ENCODE results near the gene CNFN. TPM values are rescaled to one million over a fixed set of nuclear protein-coding genes. Genes with fewer than 3 reads are reported as not detected.

The CNFN gene
- total and polyA plus RNA-seq, 2 experiments from 2014 or later = 6.7 to 54.5 TPM

- TF ChIP-seq JUNB (IDR thresholded peaks at IDR 0.05; ENCODE audit: unreplicated experiment) = no peak
These were observed 43.6 kb upstream of the CNFN start (continued) for GRCh38 chr19:42433503-42434260.

DNA sequence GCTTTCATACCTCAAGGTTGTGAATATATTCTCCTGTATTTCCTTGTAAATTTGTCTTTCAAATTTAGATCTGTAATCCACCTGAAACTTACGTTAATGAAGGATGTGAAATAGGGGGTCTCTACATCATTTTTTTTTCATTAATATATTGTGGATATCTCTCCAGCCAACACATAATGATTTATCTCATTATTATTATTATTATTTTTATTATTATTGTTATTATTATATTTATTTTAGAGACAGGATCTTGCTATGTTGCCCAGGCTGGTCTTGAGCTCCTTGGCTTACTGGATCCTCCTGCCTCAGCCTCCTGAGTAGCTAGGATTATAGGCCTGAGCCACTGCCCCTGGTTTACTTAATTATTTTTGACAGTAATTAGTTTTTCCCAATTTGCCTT is 41.4 kb upstream of the CNFN start:
- Mint-ChIP-seq H3K4me1 (peaks cover 4% of the 10 kb centered on the region), H3K27me3 (ENCODE audit: insufficient read depth, low read depth, poor library complexity) (peaks cover 16% of the 10 kb centered on the region), H3K9me3 (no peaks in the 10 kb centered on the region), H3K4me3 (no peak overlapping the region), H3K36me3 (ENCODE audit: low read depth) (no peaks in the 10 kb centered on the region), H3K27ac (no peak overlapping the region)
- no peak overlapping the region for H3K27ac ChIP-seq (ENCODE audit: low read depth)
- no peaks in the 10 kb centered on the region for H3K79me2 ChIP-seq (replicated peaks; ENCODE audit: insufficient read depth)
- no peak for TF ChIP-seq EZH2phosphoT487 (IDR thresholded peaks at IDR 0.05; ENCODE audit: unreplicated experiment)
- no peak for TF ChIP-seq JUNB (IDR thresholded peaks at IDR 0.05; ENCODE audit: unreplicated experiment)
- no peak for TF ChIP-seq ETS1 (IDR thresholded peaks at IDR 0.05)
- no peaks in the 10 kb centered on the region for H3K9me2 ChIP-seq (ENCODE audit: insufficient read depth)
- H3K27me3 ChIP-seq (ENCODE audit: insufficient read depth) = peaks cover 17% of the 10 kb centered on the region
- no peak for ATAC-seq
- H3K4me1 ChIP-seq (ENCODE audit: insufficient read depth) = no peaks in the 10 kb centered on the region
- H3K4me2 ChIP-seq = no peak overlapping the region
- no peak for DNase-seq (ENCODE audit: low spot score)
- 0 out of 2 replicates have a peak, but pooled peaks cover 3% of the 10 kb centered on the region for H3F3A ChIP-seq (replicated peaks; ENCODE audit: low read depth)
- H3K36me3 ChIP-seq (ENCODE audit: insufficient read depth) = no peaks in the 10 kb centered on the region
- no peaks in the 10 kb centered on the region for H4K20me1 ChIP-seq (replicated peaks; ENCODE audit: insufficient read depth)
- no peak overlapping the region for H3K4me3 ChIP-seq
- no peak overlapping the region for H2AFZ ChIP-seq

DNA sequence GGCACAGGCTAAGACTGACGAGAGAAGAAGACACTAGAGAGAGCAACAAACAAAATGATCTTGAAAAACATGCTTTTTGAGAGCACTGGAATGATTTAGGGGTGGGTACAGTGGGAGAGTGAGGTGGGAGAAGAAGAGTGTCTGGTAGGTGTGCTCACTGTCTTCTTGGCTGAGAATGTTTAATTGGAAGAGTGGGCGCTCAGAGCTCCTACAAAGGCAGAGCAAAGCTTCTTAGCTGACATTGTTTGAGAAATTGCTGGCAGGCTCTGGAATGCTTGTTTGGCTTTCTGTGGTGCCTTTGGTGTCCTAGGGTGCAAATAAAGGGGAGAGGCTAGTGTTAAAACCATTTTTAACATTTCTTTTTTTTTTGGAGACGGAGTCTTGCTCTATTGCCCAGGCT is 38.6 kb upstream of the CNFN start:
- Histone ChIP-seq H3K4me1 (ENCODE audit: insufficient read depth) (no peaks in the 10 kb centered on the region), H3K27ac (ENCODE audit: low read depth) (no peak overlapping the region), H3K79me2 (replicated peaks; ENCODE audit: insufficient read depth) (no peaks in the 10 kb centered on the region), H3K27me3 (ENCODE audit: insufficient read depth) (peaks cover 40% of the 10 kb centered on the region), H2AFZ (no peak overlapping the region), H3F3A (replicated peaks; ENCODE audit: low read depth) (peaks cover 14% of the 10 kb centered on the region), H3K9me2 (ENCODE audit: insufficient read depth) (peaks cover 4% of the 10 kb centered on the region; the same call in 1 of the 2 replicates), H4K20me1 (replicated peaks; ENCODE audit: insufficient read depth) (no peaks in the 10 kb centered on the region), H3K36me3 (ENCODE audit: insufficient read depth) (no peaks in the 10 kb centered on the region), H3K4me3 (no peak overlapping the region), H3K4me2 (no peak overlapping the region)
- Mint-ChIP-seq H3K27ac (no peak overlapping the region), H3K36me3 (ENCODE audit: low read depth) (no peaks in the 10 kb centered on the region), H3K9me3 (peaks cover 7% of the 10 kb centered on the region; the same call in 2 of the 3 replicates), H3K4me1 (peaks cover 4% of the 10 kb centered on the region), H3K4me3 (no peak overlapping the region), H3K27me3 (ENCODE audit: insufficient read depth, low read depth, poor library complexity) (peaks cover 42% of the 10 kb centered on the region)
- no peak for ATAC-seq
- DNase-seq (ENCODE audit: low spot score) = no peak
- TF ChIP-seq ZNF331 (CRISPR knock-in tag; IDR thresholded peaks at IDR 0.05; ENCODE audit: low read depth) (no peak), POLR2AphosphoS5 (IDR thresholded peaks at IDR 0.05; ENCODE audit: low read depth) (no peak), JUNB (IDR thresholded peaks at IDR 0.05; ENCODE audit: unreplicated experiment) (no peak), ZNF462 (CRISPR knock-in tag; IDR thresholded peaks at IDR 0.05) (no peak), CREB1 (CRISPR knock-in tag; IDR thresholded peaks at IDR 0.05; ENCODE audit: low read depth) (no peak), NANOG (IDR thresholded peaks at IDR 0.05; ENCODE audit: borderline replicate concordance) (no peak)
- TF ChIP-seq, protein P1, sequence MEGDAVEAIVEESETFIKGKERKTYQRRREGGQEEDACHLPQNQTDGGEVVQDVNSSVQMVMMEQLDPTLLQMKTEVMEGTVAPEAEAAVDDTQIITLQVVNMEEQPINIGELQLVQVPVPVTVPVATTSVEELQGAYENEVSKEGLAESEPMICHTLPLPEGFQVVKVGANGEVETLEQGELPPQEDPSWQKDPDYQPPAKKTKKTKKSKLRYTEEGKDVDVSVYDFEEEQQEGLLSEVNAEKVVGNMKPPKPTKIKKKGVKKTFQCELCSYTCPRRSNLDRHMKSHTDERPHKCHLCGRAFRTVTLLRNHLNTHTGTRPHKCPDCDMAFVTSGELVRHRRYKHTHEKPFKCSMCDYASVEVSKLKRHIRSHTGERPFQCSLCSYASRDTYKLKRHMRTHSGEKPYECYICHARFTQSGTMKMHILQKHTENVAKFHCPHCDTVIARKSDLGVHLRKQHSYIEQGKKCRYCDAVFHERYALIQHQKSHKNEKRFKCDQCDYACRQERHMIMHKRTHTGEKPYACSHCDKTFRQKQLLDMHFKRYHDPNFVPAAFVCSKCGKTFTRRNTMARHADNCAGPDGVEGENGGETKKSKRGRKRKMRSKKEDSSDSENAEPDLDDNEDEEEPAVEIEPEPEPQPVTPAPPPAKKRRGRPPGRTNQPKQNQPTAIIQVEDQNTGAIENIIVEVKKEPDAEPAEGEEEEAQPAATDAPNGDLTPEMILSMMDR (conservative IDR thresholded peaks at IDR 0.05; ENCODE audit: low read depth in 2 of 2) = no peak
